ENCODE results near the gene CLTCL1. TPM values are rescaled to one million over a fixed set of nuclear protein-coding genes. Genes with fewer than 3 reads are reported as not detected.

CLTCL1 gene
- total and polyA plus RNA-seq, 2 experiments from 2014 or later: 6.6 to 15.1 TPM

GRCh38 chr22:19172213-19173046, 119.1 kb downstream of the CLTCL1 start:
- no peaks in the 10 kb centered on the region for H3K9me2 ChIP-seq (ENCODE audit: insufficient read depth)
- H3K4me1 Mint-ChIP-seq: peaks cover 51% of the 10 kb centered on the region
- peaks cover 31% of the 10 kb centered on the region for H3F3A ChIP-seq (replicated peaks; ENCODE audit: low read depth)
- H3K4me3 ChIP-seq: peak overlapping the region; percentile 98
- H3K9me3 Mint-ChIP-seq: no peaks in the 10 kb centered on the region; the same call in 1 of the 3 replicates
- no peak for DNase-seq (ENCODE audit: low spot score)
- TF ChIP-seq JUNB (IDR thresholded peaks at IDR 0.05; ENCODE audit: unreplicated experiment) (no peak), POLR2AphosphoS5 (IDR thresholded peaks at IDR 0.05; ENCODE audit: low read depth) (no peak), CTCF (conservative IDR thresholded peaks at IDR 0.05; ENCODE audit: low read depth in 2 of 2) (no peak), STAT1 (IDR thresholded peaks at IDR 0.05; ENCODE audit: unreplicated experiment) (no peak), ZNF462 (CRISPR knock-in tag; IDR thresholded peaks at IDR 0.05) (no peak), ZNF114 (CRISPR knock-in tag; IDR thresholded peaks at IDR 0.05) (no peak), EZH2phosphoT487 (IDR thresholded peaks at IDR 0.05; ENCODE audit: unreplicated experiment) (no peak), CREB1 (CRISPR knock-in tag; IDR thresholded peaks at IDR 0.05; ENCODE audit: low read depth) (no peak), NANOG (IDR thresholded peaks at IDR 0.05; ENCODE audit: borderline replicate concordance) (no peak), ZNF331 (CRISPR knock-in tag; IDR thresholded peaks at IDR 0.05; ENCODE audit: low read depth) (no peak), EZH2 (IDR thresholded peaks at IDR 0.05; ENCODE audit: low read depth, unreplicated experiment) (no peak), REST (IDR thresholded peaks at IDR 0.05; ENCODE audit: unreplicated experiment) (no peak), ETS1 (IDR thresholded peaks at IDR 0.05) (no peak)
- H3K36me3 ChIP-seq (ENCODE audit: insufficient read depth): no peaks in the 10 kb centered on the region
- peak overlapping the region; percentile 100 for H3K4me2 ChIP-seq
- peak overlapping the region; percentile 94 for H3K4me3 Mint-ChIP-seq
- H3K27ac Mint-ChIP-seq: peak overlapping the region; percentile 91
- peaks cover 7% of the 10 kb centered on the region for H4K20me1 ChIP-seq (replicated peaks; ENCODE audit: insufficient read depth)
- H3K36me3 Mint-ChIP-seq (ENCODE audit: low read depth): peaks cover 16% of the 10 kb centered on the region; the same call in 2 of the 3 replicates
- H3K27me3 Mint-ChIP-seq (ENCODE audit: insufficient read depth, low read depth, poor library complexity): peaks cover 71% of the 10 kb centered on the region
- H2AFZ ChIP-seq: no peak overlapping the region
- peaks cover 38% of the 10 kb centered on the region for H3K27me3 ChIP-seq (ENCODE audit: insufficient read depth)
- H3K27ac ChIP-seq (ENCODE audit: low read depth): peak overlapping the region; percentile 74; the same call in 1 of the 2 replicates
- peaks cover 28% of the 10 kb centered on the region for H3K79me2 ChIP-seq (replicated peaks; ENCODE audit: insufficient read depth)
- peaks cover 39% of the 10 kb centered on the region for H3K4me1 ChIP-seq (ENCODE audit: insufficient read depth)
- ATAC-seq: no peak

Data from GM23338 (cell line).